GM15510 (cell line): ENCODE measurements around the gene JPH2.

Experiments
- POLR2A ChIP-seq: IDR thresholded peaks from 3 replicates; pipeline ENCODE4 v1.6.1; 2011; ENCODE audit warnings: borderline replicate concordance; ENCODE audit not compliant: insufficient read length; ENCODE audit errors: extremely low read depth

JPH2 gene

DNA sequence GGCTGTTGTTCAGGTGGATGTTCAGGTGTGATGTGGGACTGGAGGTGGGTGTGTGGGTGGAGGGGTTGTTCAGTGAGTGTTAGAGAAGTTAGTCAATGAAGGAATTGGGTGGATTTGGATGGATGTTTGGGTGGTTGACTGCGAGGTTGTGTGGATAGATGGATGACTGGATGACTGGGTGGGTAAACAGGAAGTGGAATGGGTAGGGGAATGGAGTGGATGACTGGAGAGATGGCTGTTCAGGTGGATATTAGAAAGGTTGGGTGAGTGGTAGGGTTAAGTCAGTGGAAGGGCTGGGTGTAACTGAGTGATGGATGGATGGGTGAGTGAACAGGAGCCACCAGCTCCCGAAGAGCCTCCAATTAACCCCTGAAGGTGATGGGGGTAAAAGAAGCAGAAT is 27.9 kb downstream of the JPH2 start:
- TF ChIP-seq POLR2A: no peak

DNA sequence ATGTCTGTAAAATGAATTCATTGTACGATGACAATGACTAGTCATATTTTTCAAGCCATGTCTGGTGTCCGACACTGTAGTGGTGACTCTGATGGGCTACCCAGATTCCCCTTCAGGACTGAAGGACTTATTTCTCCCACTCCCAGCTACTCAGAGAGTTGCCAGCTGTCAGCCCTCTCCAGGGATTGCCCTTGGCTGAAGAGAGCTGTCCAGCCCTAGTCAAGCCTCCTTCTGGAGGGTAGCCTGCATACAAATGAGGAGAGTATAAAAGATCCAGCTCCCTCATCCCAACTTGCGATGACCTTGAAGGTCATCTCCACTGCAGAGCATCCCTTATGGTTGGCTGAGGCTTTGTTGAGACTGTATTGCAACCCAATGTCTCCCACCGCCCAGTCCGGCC is 29.9 kb downstream of the JPH2 start:
- TF ChIP-seq POLR2A: no peak

DNA sequence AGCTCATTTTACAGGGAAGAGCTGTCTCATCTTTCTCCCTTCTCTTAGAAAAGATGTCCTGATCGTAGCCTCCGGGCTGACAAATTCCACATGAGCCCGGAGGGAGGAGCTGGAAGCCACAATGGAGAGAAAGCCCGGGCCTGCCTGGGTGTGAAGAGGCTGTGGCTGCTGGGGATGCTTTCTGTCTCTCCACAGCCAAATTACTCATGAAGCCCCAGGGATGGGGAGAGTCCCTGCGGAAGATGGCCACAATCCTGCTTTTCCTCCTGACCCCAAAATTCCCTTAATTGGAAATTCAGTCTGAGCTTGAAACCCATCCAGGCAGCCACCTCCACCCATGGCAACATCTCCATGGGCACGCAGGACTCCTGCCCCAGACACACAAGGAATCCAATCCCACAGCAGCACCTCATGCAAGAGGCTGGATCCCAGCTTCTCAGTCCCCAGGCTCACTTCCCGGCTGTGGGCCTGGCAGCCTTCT is 32.4 kb downstream of the JPH2 start:
- no peak for TF ChIP-seq POLR2A

DNA sequence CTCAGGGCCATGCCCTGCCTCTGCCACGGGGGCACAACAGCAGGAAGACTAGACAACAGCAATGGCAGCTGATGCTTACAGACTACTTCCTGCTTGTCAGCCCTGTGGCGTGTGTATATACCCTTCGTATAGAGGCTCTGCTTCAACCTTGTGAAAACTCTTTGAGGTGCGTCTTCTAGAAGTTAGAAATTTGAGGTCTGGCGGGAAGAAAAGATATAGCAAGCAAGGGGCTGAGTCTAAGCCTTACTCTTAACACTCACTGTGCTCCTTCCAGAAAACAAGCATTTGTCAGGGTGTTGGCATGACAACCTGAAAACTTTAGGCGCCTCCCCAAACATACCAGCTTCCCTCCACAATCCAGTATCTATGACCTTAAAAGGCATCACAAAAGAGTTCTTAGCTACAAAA is 33.3 kb downstream of the JPH2 start:
- no peak for TF ChIP-seq POLR2A

DNA sequence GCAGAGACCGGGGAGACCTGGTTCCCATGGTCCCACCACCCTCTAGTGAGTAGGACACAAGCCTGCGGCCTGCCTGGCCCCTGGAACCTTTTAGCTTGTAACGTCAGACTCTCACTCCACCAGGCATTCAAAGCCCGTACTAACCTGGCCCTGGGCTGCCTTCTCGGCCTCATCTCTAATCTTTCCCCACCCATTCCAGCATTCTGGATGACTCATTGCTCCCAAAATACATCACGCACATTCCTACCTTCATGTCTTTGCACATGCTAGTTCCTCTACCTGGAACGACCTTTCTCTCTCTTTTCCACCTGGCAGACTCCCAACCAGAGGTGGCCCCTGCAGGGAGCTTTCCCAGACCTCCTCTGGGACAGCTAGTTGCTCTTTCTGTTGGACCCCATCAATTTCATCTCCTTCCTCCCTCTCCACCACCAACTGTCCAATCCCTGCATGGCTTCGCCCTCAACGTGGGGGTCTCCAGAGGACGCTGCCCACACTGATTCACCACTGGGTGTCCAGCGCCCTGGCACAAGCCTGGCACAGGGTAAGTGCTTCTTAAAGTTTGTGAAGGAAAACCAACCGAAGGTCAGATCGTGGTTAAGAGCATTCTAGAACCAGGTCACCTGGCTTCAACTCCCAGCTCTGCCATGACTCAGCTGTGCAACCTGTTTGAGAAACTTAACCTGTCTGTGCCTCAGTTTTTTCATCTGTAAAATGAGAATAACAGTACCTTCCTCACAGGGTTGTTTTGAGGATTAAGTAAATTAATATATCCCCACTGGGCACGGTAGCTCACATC is 35.2 kb downstream of the JPH2 start:
- no peak for TF ChIP-seq POLR2A

DNA sequence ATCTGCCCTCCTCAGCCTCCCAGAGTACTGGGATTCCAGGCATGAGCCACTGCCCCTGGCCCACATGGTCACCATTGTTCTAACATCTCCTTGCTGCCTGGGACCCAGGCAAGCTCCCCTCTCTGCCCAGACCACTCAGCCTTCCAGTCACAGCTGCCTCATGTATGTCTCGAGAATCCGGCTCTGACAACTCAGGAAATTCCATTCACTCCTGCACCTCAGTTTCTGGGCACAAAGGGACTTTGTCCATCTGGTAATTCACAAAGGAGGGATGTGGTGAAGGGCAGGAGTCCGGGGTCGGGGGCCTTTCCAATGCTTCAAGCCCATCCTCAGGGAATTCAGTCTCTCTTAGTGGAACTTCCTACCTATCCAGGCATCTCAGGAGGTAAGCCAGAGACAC is 40.7 kb downstream of the JPH2 start:
- no peak for TF ChIP-seq POLR2A

DNA sequence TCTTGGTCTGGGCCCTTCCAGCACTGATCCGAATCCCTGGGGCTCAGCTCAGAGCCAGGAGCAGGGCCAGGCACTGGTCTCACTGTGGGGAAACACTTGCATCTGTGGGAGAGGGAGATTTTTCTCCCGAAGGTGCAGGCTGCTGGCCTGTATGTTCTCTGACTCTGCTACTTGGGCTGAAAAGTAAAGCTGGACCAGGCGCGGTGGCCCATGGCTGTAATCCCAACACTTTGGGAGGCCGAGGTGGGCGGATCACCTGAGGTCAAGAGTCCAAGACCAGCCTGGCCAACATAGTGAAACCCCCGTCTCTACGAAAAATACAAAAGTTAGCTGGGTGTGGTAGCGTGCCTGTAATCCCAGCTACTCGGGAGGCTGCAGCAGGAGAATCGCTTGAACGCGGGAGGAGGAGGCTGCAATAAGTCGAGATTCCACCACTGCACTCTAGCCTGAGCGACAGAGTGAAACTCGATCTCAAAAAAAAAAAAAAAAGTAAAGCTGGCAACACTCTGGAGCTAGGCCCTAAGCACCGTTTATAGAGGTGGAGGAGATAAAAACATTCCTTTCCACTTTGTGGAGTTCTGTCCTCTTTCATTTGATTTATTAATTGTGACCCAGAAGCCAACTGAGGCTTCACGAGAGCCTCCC is 41.7 kb downstream of the JPH2 start:
- no peak for TF ChIP-seq POLR2A

DNA sequence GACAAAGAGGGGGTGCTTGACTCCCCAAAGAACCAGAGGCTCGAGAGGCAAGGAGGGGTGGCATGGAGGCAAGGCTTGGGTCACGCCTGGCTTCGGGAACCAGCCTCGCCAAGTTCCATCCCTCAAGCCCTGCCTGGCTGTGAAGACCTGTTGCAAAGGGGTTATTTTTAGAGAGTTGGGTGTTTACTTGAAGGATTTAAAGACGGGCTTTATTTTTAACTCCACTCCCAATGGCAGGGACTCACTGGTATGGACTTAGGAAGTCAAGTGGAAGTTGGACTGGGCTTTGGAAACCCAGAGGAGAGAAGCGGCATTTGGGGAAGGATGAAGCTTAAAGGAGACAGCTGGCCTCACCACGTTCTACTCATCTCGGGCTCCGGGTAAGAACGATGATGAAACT is 43.1 kb downstream of the JPH2 start:
- TF ChIP-seq POLR2A: no peak

DNA sequence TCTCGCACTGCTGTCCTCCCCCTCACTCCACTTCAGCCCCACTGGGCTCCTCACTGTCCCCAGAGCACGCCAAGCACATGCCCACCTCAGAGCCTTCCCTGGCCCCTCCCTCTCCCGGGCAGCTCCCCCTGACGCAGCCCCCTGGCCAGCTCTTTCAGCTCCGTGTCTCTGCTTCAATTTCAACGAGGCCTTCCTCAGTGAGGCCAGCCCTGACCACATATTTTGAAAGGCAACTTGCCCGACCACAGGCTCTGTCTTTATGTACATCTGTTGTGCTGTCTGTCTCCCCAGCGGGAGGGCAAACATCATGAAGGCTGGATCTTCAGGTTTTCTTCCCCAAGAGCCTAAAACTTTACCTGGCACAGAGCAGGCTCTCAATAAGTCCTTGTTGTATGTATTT is 44.6 kb downstream of the JPH2 start:
- no peak for TF ChIP-seq POLR2A

DNA sequence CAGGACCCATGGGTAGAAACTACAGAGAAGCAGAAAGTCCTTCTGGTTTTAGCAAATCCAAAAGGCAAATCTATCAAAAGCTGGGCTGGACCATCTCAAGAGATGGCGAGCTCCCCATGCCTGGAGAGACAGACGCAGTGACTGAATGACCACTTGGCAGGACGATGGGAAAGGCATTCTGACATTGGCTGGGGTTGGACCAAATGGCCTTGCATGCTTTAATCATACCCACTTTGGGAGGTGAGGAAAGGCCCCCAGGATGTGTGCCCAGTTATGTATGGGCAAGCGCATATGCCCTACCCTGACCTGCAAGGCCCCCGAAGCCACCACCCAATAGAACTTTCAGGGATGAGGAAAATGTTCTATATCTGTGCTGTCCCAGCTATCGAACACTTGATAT is 45.1 kb downstream of the JPH2 start:
- TF ChIP-seq POLR2A: no peak

DNA sequence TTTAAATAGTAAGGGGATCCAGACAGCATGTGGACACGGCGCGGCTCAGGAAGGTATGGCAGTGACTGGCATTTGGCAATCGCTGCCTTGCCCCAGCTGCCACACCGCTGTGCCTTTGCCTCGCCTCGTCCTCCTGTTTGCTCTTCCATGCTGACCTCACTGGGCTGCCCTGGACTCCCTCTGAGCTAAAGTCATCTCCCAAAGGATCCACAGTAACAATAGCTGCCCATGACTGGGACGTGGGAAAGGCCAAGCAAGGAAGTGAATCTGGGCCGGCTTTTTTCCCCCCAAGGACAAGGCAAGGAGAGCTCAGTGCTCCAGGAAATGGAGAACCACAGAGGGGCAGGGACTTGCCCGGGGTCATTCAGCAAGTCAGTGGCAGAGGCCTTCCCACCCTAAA is 48.1 kb downstream of the JPH2 start:
- no peak for TF ChIP-seq POLR2A

DNA sequence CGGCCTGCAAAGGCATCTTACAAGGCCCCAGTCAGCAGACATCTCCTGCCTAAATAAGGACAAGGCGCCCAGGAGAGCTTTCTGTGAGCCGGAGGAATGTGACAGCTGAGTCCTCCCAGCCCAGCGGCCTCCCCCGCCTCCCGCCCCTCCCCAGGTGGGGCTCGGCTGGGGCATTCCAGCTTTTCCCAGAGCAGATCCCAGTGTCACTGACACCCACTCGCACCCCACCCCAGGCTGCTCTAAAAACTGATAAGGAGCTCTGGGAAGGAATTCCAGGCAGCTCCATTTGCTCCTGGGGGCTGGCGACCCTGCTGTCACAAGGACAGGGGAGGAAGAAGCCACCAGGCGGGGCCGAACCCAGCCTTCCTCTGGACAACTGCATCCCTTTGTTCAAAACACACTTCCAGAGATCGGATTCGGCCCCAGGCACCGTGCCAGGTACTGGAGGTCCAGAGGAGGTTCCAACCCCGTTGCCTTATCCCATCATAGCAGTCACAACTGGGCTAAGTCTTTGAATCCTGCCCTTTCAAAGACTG is 49.7 kb downstream of the JPH2 start:
- TF ChIP-seq POLR2A: no peak

DNA sequence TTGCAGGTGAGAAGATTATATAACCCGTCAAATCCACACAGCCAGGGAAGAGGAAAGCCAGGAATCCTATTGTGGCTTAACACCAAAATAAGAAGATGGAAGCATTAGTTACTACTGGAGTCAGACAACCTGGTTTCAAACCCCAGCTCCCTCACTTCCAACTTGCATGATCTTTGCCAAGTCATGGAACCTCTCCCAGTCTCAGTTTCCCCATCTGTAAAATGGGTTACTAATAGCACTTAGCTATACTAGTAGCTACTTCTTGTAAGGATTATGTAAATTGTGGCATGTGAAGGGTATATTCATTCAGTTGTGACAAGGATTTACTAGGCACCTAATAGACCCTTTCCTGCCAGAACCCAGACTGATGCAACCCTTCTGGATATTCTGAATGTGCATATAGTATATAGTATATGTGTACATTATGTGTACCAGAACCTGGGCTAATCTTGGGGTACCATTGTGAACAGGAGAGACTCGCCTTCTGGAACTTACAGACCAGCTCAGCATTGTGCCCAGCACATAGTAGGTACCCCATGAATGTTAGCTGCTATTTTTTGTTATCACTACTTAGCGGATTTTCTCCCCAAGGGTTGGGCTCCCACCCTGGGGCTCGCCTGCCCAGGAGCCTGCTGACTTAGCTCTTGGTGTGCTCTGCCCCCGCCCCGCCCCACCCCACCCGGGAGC is 50.3 kb downstream of the JPH2 start:
- no peak for TF ChIP-seq POLR2A

DNA sequence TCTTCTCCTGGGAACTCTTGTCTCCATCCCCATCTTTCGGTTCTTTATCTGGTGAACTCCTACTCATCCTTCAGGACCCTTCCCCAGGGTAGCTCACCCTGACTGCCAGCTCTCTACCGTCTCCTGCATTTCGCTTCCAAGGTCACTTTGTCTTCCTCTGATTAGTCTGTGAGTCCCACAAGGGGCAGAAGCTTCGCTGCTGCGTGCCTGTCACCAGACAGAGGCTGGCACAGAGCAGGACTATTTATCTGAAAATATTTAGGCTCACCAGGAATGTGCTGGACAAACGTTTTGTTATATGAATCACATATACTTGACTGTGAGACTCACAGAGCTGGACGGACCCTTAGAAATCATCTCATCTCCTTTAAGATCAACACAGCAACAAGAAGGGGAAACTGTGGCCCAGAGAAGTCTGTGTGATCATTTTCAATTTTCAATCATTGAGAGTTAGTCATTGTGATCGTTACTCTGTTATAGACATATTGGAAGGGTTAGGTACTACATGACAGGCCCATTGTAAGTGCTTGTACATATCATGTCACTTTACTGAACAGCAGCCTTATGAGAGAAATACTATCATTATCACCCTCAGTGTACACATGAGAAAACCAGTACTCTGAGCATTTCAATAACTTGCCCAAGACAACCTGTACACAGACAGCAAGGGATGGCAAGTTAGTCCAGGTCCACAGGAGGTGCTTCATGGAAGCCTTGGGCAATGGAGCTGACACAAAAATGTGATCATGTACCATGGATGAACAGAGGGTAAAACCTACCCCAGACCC is 51.4 kb downstream of the JPH2 start:
- TF ChIP-seq POLR2A: no peak
